ENCODE results near the gene FHOD1.

The FHOD1 gene

DNA sequence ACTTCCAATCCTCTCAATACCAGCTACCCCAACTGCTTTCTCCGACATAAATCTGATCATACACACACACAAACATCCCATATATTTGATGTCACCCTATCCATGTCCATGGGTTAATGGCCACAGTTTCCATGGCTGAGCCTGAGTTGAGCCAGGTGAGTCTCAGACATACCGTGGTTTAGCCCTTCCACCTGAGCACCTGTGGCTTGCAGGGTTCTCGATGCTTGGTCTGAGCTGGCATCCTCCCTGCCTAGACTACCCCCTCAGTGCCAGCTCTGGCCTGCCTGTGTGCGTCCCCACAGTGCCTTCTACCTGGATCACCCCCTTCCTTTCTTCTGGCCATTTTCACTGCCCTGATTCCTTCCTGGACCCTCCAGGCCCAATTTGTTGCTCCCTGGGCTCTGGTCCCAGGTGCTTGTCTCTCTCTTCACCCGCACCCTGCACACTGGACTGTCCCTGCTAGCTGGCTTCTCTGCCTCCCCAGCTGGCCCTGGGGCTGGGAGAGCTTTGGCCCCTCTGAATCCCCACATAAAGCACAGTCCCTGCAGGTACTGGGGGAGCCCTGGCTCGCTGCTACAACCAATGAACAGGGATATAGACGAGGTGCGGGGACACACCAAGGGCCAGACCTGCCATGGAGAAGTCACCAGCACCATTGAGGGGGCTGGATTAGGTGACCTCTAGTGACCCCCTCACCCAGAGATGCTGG, 41.0 kb downstream of the FHOD1 start:
- DNase-seq, result no peak

GRCh38 chr16:67204076-67204475, 43.2 kb downstream of the FHOD1 start:
- DNase-seq, result no peak

DNA sequence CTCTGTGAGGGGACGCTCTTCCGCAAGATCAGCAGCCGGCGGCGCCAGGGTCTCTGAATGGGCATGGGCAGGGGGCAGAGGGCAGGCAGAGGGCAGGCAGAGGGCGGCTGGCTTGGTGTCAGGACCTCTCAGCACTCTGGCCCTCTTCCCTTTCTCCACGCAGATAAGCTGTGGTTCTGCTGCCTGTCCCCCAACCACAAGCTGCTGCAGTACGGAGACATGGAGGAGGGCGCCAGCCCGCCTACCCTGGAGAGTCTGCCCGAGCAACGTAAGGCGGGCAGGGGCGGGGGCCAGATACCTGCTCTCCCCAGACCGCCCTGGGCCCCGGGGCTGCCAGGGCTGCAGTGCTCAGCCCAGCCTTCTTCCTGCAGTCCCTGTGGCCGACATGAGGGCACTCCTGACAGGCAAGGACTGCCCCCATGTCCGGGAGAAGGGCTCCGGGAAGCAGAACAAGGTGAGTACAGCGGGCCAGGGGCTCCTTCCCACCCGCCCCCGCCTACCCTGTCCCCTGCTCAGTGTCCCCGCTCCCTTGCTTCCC, 44.3 kb downstream of the FHOD1 start:
- no peak for DNase-seq

DNA sequence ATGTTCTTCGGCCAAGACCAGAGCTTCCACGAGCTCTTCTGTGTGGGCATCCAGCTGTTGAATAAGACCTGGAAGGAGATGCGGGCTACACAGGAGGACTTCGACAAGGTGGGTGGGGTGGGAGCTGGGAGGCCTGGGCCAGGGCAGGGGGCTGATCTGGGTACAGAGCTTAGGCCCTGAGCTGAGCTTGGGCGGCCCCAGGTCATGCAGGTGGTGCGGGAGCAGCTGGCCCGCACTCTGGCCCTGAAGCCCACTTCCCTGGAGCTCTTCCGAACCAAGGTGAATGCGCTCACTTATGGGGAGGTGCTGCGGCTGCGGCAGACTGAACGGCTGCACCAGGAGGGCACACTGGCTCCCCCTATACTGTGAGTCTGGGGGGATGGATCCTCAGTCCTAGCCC, 44.9 kb downstream of the FHOD1 start:
- no peak for DNase-seq

- no peak for DNase-seq
Observed at GRCh38 chr16:67201411-67202345, 45.6 kb downstream of the FHOD1 start.

- DNase-seq, result no peak
Observed at GRCh38 chr16:67200491-67200890, 46.8 kb downstream of the FHOD1 start.

DNA sequence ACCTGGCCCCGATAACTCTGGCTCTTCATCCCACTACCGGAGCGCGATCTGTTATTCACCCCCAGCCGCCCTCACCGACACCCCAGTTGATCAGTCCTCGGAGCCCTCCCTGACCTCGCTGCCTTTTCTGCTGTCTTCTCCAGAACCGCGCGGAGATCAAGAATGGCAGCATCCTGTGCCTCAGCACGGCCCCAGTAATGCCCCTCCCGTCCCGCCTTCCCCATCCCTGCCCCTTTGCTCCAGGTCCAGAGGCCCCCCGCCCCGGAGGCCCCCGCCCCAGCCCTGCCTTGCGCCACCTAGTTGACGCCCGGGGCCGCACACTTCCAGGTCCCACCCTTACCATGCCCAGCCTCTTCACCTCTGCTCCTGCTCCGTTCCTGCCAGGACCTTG, 47.5 kb downstream of the FHOD1 start:
- DNase-seq, result peak; percentile 54

GRCh38 chr16:67199011-67199807, 48.1 kb downstream of the FHOD1 start, which contains the start of gene ELMO3:
TSS of gene ELMO3 (plus strand) at chr16:67199131. CDS start at chr16:67199327, 196 bp downstream.
- DNase-seq, result peak; percentile 70

DNA sequence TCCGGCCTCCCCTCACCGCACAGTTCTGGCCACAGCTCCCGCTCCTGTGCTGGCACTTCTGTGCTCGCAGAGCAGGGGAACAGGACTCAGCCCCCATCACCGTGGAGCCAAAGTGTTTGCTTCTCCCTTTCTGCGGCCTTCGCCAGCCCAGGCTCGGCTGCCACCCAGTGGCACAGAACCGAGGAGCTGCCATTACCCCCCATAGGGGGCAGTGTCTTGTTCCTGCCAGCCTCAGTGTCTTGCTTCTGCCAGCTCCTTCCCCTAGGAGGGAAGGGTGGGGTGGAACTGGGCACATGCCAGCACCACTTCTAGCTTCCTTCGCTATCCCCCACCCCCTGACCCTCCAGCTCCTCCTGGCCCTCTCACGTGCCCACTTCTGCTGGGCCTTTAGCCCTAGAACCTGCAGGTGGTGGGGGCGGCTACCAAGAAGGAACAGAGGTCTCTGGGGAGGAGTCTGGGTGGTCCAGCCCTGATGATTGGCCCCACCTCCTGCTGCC, 49.0 kb downstream of the FHOD1 start:
- DNase-seq, result peak; percentile 75

DNA sequence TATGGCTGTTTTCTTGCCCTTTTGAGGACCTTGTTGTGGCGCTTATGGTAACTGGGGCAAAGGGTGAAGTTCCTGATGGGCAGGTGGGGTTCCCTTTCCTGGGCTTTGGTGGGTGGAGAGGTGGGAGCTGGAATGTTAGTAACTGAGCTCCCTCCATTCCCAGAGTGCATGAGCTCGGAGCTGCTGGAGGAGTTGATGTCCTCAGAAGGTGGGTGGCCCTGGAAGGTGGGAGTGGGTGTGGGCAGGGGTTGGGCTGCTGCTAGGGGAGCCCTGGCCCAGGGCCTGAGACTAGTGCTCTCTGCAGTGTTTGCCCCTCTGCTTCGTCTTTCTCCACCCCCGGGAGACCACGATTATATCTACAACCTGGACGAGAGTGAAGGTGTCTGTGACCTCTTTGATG, 49.6 kb downstream of the FHOD1 start:
- DNase-seq, result no peak

GRCh38 chr16:67196881-67197280, 50.4 kb downstream of the FHOD1 start:
- no peak for DNase-seq

DNA sequence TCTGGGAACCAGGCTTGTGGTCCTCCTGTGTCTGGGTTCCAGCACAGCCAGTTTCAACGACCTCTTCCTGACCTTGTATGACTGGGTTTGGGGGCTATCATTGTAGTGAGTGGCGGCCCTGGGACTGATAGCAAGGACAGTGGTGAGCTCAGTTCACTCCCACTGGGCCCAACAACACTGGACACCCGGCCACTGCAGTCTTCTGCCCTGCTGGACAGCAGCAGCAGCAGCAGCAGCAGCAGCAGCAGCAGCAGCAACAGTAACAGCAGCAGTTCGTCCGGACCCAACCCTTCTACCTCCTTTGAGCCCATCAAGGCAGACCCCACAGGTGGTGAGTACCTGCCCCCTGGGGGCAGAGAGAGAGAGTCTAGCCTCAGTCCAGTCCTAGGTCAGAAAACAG, 51.6 kb downstream of the FHOD1 start:
- DNase-seq, result no peak

GRCh38 chr16:67194260-67194659, 53.0 kb downstream of the FHOD1 start:
- DNase-seq, result no peak

DNA sequence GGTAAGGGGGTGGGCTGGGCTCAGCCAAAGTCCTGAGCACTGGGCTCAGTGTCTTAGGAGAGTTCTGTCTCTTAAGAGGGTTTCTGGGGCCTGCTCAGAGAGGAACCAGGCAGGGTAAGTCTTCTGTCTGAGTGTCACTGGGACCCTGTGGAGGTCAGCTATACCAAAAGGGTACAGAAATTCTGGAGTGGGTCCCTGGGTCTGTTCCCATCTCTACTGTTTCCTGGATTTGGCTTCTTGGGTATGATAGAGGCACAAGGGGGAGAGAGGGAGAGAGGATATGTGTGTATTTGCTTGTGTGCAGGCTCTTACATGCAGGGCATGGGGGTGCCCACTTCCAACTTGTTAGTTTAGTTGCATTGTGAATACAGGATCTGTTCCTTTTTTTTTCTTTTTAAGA, 53.7 kb downstream of the FHOD1 start:
- no peak for DNase-seq

DNA sequence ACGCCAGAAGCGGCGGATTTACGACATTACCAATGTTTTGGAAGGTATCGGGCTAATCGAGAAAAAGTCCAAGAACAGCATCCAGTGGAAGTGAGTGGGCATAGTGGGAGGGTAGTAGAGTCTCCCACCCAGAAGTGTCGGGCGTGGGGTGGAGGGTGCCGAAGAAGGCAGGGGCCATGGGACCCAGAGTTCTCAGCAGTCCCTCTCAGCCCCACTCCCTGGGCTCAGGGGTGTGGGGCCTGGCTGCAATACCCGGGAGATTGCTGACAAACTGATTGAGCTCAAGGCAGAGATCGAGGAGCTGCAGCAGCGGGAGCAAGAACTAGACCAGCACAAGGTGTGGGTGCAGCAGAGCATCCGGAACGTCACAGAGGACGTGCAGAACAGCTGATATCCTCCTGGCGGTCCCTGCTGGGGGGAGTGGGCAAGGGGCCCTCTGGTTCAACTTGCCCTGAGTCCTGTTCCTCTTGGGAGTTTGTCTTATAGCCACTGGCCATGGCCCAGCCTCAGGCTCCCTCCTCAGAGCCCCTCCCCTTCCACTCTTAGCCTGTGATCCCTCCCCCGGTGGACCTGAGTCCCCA, 54.4 kb downstream of the FHOD1 start:
- DNase-seq, result no peak

DNA sequence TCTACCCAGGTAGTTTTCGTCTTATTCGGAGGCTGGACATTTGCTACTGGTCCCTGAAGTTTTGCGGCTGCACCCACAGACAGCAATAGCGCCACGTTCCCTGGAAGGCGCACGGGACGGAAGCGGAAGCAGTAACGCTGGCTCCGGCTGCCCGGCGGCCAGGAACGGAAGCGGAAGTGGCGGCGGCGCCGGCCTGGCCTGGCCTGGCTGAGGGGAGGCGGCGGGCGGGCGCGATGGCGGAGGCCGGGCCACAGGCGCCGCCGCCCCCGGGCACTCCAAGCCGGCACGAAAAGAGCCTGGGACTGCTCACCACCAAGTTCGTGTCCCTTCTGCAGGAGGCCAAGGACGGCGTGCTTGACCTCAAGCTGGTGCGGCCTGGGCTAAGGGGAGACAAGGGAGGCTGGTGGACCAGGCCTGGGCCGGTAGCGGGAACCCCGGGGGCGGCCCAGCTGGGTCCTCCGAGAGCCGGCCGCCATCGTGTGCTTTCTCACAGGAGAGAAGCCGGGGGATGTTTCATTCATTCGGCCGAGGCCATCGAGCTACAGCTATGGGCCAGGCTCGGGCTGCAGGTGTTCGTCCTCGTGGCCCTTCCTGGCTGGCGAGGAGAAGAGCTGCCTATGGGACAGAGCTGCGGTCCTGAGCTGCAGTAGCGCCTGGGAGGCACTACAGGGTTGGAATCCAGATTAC, 55.1 kb downstream of the FHOD1 start, which contains the start of gene E2F4:
TSS of gene E2F4 (plus strand) at position 161 of the 687 bp plus-strand sequence. CDS start at position 234, 73 bp downstream.
- DNase-seq, result peak; percentile 87

GRCh38 chr16:67191411-67191994, 55.8 kb downstream of the FHOD1 start:
- DNase-seq, result no peak

- DNase-seq, result no peak
Observed at GRCh38 chr16:67190448-67191399, 56.6 kb downstream of the FHOD1 start.

DNA sequence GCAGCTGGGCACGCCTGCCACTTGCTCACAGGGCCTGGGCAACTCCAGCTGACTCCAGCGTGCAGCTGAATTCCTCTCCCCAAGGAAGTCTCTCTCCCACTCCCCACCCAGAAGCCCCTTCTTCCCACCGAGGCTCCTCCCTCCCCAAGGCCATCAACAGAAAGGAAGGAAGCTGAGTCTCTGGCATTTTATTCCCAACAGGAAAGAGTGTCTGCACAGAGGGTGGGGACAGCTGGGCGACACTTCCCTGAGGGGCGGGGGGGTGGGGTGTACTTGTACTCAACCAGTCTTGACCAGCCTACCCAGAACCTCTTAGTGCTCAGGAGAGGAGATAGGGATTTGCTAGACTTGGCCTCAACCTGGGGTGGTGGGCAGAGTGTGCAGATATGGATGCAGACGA, 57.2 kb downstream of the FHOD1 start, which contains the start of gene EXOC3L1:
TSS of gene EXOC3L1 (minus strand) at position 96 of the 400 bp plus-strand sequence. CDS start 460 bp downstream, outside the sequence.
- DNase-seq, result no peak

- DNase-seq, result no peak
Observed at GRCh38 chr16:67188798-67189197, 58.5 kb downstream of the FHOD1 start.

Measured in NCI-H2171 treated with DMSO at 0.1 percent for 48 hours (cell line).